ENCODE measurements around the gene PHF14. TPM values are rescaled to one million over a fixed set of nuclear protein-coding genes. Genes with fewer than 3 reads are reported as not detected.
A peak's percentile ranks its signal among the peaks of the same experiment; 100 is the strongest.

PHF14 gene
- polyA plus RNA-seq, 2 of the 4 experiments (the other 2 are of a cell fraction), result 36.7 to 48.0 TPM

DNA sequence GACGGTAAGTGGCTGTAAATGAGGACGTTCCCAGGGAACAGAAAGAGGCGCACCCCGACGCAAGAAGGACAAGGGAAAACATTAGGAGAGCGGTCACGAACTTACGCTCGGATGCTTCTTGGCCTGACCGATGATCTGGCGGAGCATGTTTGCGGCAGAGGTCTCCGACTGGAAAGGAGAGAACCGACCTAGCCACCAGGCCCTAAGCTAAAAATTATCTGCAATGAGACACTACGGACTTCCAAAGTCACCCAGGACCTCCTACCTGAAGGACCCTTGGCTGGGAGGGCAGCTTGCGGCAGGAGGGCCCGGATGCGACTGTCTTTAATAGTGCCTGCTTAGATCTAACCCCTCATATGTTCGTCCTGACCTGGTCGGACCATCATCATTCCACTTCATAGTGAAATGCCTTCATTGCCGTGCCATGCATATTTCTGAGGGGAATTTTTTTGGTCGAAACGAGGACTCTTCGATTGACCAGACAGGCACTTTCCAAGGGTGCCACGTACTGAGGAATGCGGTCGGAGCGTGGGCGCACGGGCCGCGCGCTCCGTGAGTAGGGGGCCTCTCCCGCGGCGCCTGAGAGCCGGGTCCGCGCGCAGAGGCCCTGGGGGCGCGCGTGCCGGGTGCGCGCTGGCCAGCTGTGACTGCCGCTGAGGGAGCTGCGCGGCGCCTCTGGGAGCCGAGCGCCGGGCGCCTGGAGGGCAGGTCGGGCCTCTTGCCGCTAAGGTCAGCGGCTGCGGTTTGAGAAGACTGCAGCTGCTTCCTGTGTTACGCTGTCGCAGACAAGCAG, 33.6 kb upstream of the PHF14 start:
- ATAC-seq (peak; percentile 95 to 98), DNase-seq (ENCODE audit: low read depth in 1 of 2, low spot score in 1 of 2) (peak; percentile 96), FAIRE-seq (peak; percentile 32)
- Histone ChIP-seq H3K4me3 (peak overlapping the region; percentile 72), H3K27ac (peak overlapping the region; percentile 88 to 91), H3K9me3 (no peaks in the 10 kb centered on the region), H3K4me1 (peaks cover 15% of the 10 kb centered on the region; the same call in 2 of the 3 replicates), H3K4me2 (peak overlapping the region; percentile 99)
- CTCF ChIA-PET, result interaction anchor here (0.8 to 1.5 kb wide), 4 partner anchors 9 to 28 kb away, joined by 3 to 5 read pairs (median 4); no protein-coding TSS in a partner anchor
- TF ChIP-seq, protein P1, sequence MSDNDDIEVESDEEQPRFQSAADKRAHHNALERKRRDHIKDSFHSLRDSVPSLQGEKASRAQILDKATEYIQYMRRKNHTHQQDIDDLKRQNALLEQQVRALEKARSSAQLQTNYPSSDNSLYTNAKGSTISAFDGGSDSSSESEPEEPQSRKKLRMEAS (IDR thresholded peaks at IDR 0.05), result peak; percentile 83
- no peak for TF ChIP-seq NFE2L2 (conservative IDR thresholded peaks at IDR 0.05; ENCODE audit: low read length)
- no peak for TF ChIP-seq RCOR1 (IDR thresholded peaks at IDR 0.05; ENCODE audit: low read depth, low read length)
- TF ChIP-seq JUN (IDR thresholded peaks at IDR 0.05), result peak; percentile 98 to 99
- no peak for TF ChIP-seq FOSL2 (IDR thresholded peaks at IDR 0.05)
- TF ChIP-seq FOSL2 (CRISPR knock-in tag; IDR thresholded peaks at IDR 0.05), result no peak
- no peak for TF ChIP-seq HOXA7 (CRISPR knock-in tag; IDR thresholded peaks at IDR 0.05)
- peak; percentile 77; the same call in 1 of the 2 replicates for TF ChIP-seq MYC (IDR thresholded peaks at IDR 0.05; ENCODE audit: borderline replicate concordance, low read length)
- TF ChIP-seq KDM1A (IDR thresholded peaks at IDR 0.05; ENCODE audit: low read depth), result no peak
- no peak for TF ChIP-seq EHF (CRISPR knock-in tag; IDR thresholded peaks at IDR 0.05)
- no peak for TF ChIP-seq ZFP36 (IDR thresholded peaks at IDR 0.05; ENCODE audit: borderline replicate concordance, partially characterized antibody)
- TF ChIP-seq, protein P2, sequence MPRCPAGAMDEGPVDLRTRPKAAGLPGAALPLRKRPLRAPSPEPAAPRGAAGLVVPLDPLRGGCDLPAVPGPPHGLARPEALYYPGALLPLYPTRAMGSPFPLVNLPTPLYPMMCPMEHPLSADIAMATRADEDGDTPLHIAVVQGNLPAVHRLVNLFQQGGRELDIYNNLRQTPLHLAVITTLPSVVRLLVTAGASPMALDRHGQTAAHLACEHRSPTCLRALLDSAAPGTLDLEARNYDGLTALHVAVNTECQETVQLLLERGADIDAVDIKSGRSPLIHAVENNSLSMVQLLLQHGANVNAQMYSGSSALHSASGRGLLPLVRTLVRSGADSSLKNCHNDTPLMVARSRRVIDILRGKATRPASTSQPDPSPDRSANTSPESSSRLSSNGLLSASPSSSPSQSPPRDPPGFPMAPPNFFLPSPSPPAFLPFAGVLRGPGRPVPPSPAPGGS (IDR thresholded peaks at IDR 0.05), result 0 out of 3 replicates have a peak, but pooled peaks have one; percentile 51
- 0 out of 2 replicates have a peak, but pooled peaks have one; percentile 42 for TF ChIP-seq HOXB5 (CRISPR knock-in tag; IDR thresholded peaks at IDR 0.05)
- TF ChIP-seq POLR2A (IDR thresholded peaks at IDR 0.05; ENCODE audit: low read length), result peak; percentile 94
- peak; percentile 52; the same call in 1 of the 2 replicates for TF ChIP-seq BHLHE40 (IDR thresholded peaks at IDR 0.05; ENCODE audit: low read depth, low read length)
- TF ChIP-seq ZNF302 (CRISPR knock-in tag; IDR thresholded peaks at IDR 0.05), result no peak
- no peak for TF ChIP-seq MAFK (IDR thresholded peaks at IDR 0.05; ENCODE audit: partially characterized antibody)
- TF ChIP-seq, protein P3, sequence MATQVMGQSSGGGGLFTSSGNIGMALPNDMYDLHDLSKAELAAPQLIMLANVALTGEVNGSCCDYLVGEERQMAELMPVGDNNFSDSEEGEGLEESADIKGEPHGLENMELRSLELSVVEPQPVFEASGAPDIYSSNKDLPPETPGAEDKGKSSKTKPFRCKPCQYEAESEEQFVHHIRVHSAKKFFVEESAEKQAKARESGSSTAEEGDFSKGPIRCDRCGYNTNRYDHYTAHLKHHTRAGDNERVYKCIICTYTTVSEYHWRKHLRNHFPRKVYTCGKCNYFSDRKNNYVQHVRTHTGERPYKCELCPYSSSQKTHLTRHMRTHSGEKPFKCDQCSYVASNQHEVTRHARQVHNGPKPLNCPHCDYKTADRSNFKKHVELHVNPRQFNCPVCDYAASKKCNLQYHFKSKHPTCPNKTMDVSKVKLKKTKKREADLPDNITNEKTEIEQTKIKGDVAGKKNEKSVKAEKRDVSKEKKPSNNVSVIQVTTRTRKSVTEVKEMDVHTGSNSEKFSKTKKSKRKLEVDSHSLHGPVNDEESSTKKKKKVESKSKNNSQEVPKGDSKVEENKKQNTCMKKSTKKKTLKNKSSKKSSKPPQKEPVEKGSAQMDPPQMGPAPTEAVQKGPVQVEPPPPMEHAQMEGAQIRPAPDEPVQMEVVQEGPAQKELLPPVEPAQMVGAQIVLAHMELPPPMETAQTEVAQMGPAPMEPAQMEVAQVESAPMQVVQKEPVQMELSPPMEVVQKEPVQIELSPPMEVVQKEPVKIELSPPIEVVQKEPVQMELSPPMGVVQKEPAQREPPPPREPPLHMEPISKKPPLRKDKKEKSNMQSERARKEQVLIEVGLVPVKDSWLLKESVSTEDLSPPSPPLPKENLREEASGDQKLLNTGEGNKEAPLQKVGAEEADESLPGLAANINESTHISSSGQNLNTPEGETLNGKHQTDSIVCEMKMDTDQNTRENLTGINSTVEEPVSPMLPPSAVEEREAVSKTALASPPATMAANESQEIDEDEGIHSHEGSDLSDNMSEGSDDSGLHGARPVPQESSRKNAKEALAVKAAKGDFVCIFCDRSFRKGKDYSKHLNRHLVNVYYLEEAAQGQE (IDR thresholded peaks at IDR 0.05), result no peak
- no peak for TF ChIP-seq CHD4 (IDR thresholded peaks at IDR 0.05; ENCODE audit: borderline replicate concordance)
- no peak for TF ChIP-seq HEYL (CRISPR knock-in tag; IDR thresholded peaks at IDR 0.05)
- TF ChIP-seq RNF2 (IDR thresholded peaks at IDR 0.05; ENCODE audit: borderline replicate concordance, low read depth), result no peak
- TF ChIP-seq JUNB (IDR thresholded peaks at IDR 0.05), result no peak
- TF ChIP-seq FOXS1 (CRISPR knock-in tag; IDR thresholded peaks at IDR 0.05), result no peak
- no peak for TF ChIP-seq NR3C1 (IDR thresholded peaks at IDR 0.05)
- peak; percentile 95 for TF ChIP-seq PHF8 (IDR thresholded peaks at IDR 0.05; ENCODE audit: borderline replicate concordance, low read depth)
- POLR2A ChIA-PET, result interaction anchor here (0.9 to 2.5 kb wide), 3 partner anchors 10 to 34 kb away, joined by 3 to 64 read pairs (median 5); partner anchors contain the start of gene PHF14
- 2% methylated on average over 34 of the region's 61 CpGs for WGBS (ENCODE audit: missing lambda C conversion rate)

Data from A549 (cell line).